ENCODE results near the gene SLC2A5. TPM values are rescaled to one million over a fixed set of nuclear protein-coding genes. Genes with fewer than 3 reads are reported as not detected.
A peak's percentile ranks its signal among the peaks of the same experiment; 100 is the strongest.

Gene SLC2A5
- total and polyA plus RNA-seq, 9 of the 15 experiments (the other 6 are each of a cell fraction or from before 2014, with no cell fraction given), result 0.08 TPM; not detected in 8

DNA sequence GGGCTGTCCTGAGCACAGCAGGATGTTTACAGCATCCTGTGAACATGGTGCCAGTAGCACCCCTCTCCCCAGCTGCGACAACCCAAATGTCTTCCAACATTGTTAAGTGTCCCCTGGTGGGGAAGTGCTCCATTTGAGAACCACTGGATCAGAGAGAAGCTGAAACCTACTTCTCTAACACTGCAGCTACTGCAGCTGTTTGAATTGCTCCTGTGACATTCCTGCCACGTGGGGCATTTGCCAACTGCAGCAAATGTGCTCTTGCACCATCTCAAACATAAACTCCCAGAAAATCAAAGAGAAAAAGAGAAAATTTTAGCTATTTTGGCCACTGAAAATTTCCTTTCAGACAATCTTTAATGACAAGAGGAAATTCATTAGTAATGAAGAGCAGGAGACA is 11.0 kb downstream of the SLC2A5 start:
- no peaks in the 10 kb centered on the region for H3K79me2 ChIP-seq (ENCODE audit: control insufficient read depth, insufficient read depth, low read length)
- peaks cover 5% of the 10 kb centered on the region; the same call in 1 of the 2 replicates for H4K20me1 ChIP-seq (replicated peaks; ENCODE audit: control insufficient read depth, insufficient read depth, low read length)
- H3K9me3 ChIP-seq (replicated peaks; ENCODE audit: control insufficient read depth, insufficient read depth, low read depth, low read length), result no peaks in the 10 kb centered on the region
- DNase-seq (ENCODE audit: extremely low read depth in 1 of 4, low spot score in 3 of 4) (peak in 2 of 4 experiments; percentile 3), ATAC-seq (no peak; the same call in 2 of the 3 replicates), FAIRE-seq (no peak)
- ChIA-PET POLR2A (interaction anchor here (0.7 to 1.7 kb wide), 5 partner anchors 9 to 106 kb away, joined by 3 to 8 read pairs (median 3); no protein-coding TSS in a partner anchor), CTCF (ENCODE audit: low intra/inter-chr PET ratio) (no interaction called here)
- BruUV-seq (replicated peaks), result no TSS peak
- in situ Hi-C loops (cut with MboI), result no loop called here
- no peak overlapping the region for H2AFZ ChIP-seq (ENCODE audit: low read depth, low read length)
- H3K9ac ChIP-seq (ENCODE audit: insufficient read depth in 1 of 2, low read depth in 2 of 2, low read length in 2 of 2), result no peak overlapping the region
- H3K4me3 ChIP-seq, result no peak overlapping the region
- peaks cover 12 to 35% of the 10 kb centered on the region in 2 experiments for H3K27me3 ChIP-seq (ENCODE audit: control insufficient read depth in 2 of 2, insufficient read depth in 2 of 2, low read length in 2 of 2)
- H3K9me1 ChIP-seq (ENCODE audit: control insufficient read depth, insufficient read depth, low read length), result no peaks in the 10 kb centered on the region
- no peaks in the 10 kb centered on the region for H3K4me1 ChIP-seq (replicated peaks in 1 of 2; ENCODE audit: control insufficient read depth in 2 of 2, insufficient read depth in 2 of 2, low read length in 2 of 2)
- H3K27ac ChIP-seq (ENCODE audit: extremely low read depth, low read depth, low read length), result no peak overlapping the region
- 0% methylated on average over 2 of the region's 2 CpGs for WGBS (ENCODE audit: insufficient coverage, low coverage, missing lambda C conversion rate)
- no peak overlapping the region for H3K4me2 ChIP-seq (ENCODE audit: insufficient read depth, low read length)
- intact Hi-C loops (cut with micrococcal nuclease), result no loop called here
- no peaks in the 10 kb centered on the region for H3K36me3 ChIP-seq (ENCODE audit: control insufficient read depth, insufficient read depth, low read length)
- TF ChIP-seq TEAD1 (CRISPR knock-in tag; IDR thresholded peaks at IDR 0.05) (peak in 1 of 2 experiments; percentile 69; a peak in 1 of 4 replicates), TEAD4 (IDR thresholded peaks at IDR 0.05; ENCODE audit: low read length) (peak; percentile 37; the same call in 1 of the 2 replicates), TEAD4 (CRISPR knock-in tag; IDR thresholded peaks at IDR 0.05; ENCODE audit: borderline replicate concordance) (no peak), TEAD2 (tag; IDR thresholded peaks at IDR 0.05) (peak; percentile 64; the same call in 1 of the 2 replicates)
- TF ChIP-seq, protein P1, sequence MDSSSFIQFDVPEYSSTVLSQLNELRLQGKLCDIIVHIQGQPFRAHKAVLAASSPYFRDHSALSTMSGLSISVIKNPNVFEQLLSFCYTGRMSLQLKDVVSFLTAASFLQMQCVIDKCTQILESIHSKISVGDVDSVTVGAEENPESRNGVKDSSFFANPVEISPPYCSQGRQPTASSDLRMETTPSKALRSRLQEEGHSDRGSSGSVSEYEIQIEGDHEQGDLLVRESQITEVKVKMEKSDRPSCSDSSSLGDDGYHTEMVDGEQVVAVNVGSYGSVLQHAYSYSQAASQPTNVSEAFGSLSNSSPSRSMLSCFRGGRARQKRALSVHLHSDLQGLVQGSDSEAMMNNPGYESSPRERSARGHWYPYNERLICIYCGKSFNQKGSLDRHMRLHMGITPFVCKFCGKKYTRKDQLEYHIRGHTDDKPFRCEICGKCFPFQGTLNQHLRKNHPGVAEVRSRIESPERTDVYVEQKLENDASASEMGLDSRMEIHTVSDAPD (CRISPR knock-in tag; IDR thresholded peaks at IDR 0.05), result no peak
